OCI-LY7 (cell line): ENCODE results near the gene TESK1.

Experiments
- CTCF ChIP-seq: fragments of 200-600 bp; sonication (generic); conservative IDR thresholded peaks from 2 replicates; pipeline ENCODE4 v1.5.1; 2014; ENCODE audit warnings: mild to moderate bottlenecking, antibody characterized with exemption, low read length, moderate library complexity, mixed read lengths
- EZH2phosphoT487 ChIP-seq: fragments of 200-600 bp; sonication (generic); IDR thresholded peaks from 2 replicates; pipeline ENCODE4 v1.6.1; 2018; ENCODE audit warnings: low read depth, borderline replicate concordance, mild to moderate bottlenecking, mixed run types, antibody characterized with exemption, low read length, moderate library complexity, mixed read lengths

GRCh38 chr9:35656831-35657545, 51.9 kb downstream of the TESK1 start:
- TF ChIP-seq CTCF: no peak
- TF ChIP-seq EZH2phosphoT487: no peak
